Measurements from ENCODE around the gene GNAL. TPM values are rescaled to one million over a fixed set of nuclear protein-coding genes. Genes with fewer than 3 reads are reported as not detected.

Gene GNAL
- total RNA-seq, 1 donor from 2014 or later, result 4.5 TPM

DNA sequence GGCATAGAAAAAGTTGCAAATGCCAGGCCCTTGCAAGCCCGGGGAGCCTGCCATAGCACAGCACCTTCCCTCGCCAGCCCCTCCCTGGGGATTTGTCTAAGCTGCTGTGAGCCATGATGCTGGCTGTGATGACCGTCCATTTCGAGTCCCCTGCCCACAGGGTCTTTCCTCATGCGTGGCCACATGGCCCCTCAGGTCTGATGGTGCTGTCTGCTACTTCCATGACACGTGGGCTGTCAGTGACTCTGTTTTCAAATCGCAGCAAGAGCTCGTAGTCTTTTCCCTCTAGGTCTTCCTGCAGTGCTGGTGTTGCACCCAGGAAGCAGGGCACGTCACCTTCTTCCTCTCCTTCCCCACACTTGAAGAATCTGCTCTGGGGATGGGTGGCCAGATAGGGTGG lies 15.5 kb upstream of the GNAL start:
- no peaks in the 10 kb centered on the region for H4K20me1 ChIP-seq (ENCODE audit: insufficient read depth, low read length)
- FAIRE-seq (no peak), DNase-seq (ENCODE audit: low read depth) (no peak)
- peaks cover 4% of the 10 kb centered on the region for H3K27me3 ChIP-seq (ENCODE audit: insufficient read depth, low read length)
- H3K36me3 Mint-ChIP-seq (ENCODE audit: low read depth, unreplicated experiment), result no peaks in the 10 kb centered on the region
- no peak overlapping the region for H2AFZ ChIP-seq (ENCODE audit: low read depth, low read length)
- no peak overlapping the region for H3K27ac ChIP-seq (ENCODE audit: low read depth, low read length)
- H3K27me3 Mint-ChIP-seq (ENCODE audit: low read depth, unreplicated experiment), result peaks cover 37% of the 10 kb centered on the region
- H3K9me3 Mint-ChIP-seq (ENCODE audit: unreplicated experiment), result no peaks in the 10 kb centered on the region
- H3K4me2 ChIP-seq (ENCODE audit: low read length), result no peak overlapping the region
- no peaks in the 10 kb centered on the region for H3K4me1 Mint-ChIP-seq (ENCODE audit: low read depth, unreplicated experiment)
- no peaks in the 10 kb centered on the region for H3K36me3 ChIP-seq (ENCODE audit: insufficient read depth, low read length)
- H3K4me1 ChIP-seq (ENCODE audit: insufficient read depth, low read length), result no peaks in the 10 kb centered on the region
- H3K79me2 ChIP-seq (ENCODE audit: insufficient read depth, low read length), result no peaks in the 10 kb centered on the region
- no peak for TF ChIP-seq EZH2 (IDR thresholded peaks at IDR 0.05; ENCODE audit: insufficient read depth, low read length)
- no peak for TF ChIP-seq CTCF (IDR thresholded peaks at IDR 0.05; ENCODE audit: insufficient read depth, low read depth, low read length)
- H3K4me3 Mint-ChIP-seq (ENCODE audit: unreplicated experiment), result no peak overlapping the region
- no peak overlapping the region for H3K9ac ChIP-seq (ENCODE audit: low read length)
- no peaks in the 10 kb centered on the region for H3K9me3 ChIP-seq (ENCODE audit: insufficient read depth, low read depth, low read length)
- H3K4me3 ChIP-seq (ENCODE audit: insufficient read depth, low read depth, low read length), result no peak overlapping the region
- no peak overlapping the region for H3K27ac Mint-ChIP-seq (ENCODE audit: unreplicated experiment)

- no peak overlapping the region for H3K27ac Mint-ChIP-seq (ENCODE audit: unreplicated experiment)
- H4K20me1 ChIP-seq (ENCODE audit: insufficient read depth, low read length), result no peaks in the 10 kb centered on the region
- no peak overlapping the region for H3K9ac ChIP-seq (ENCODE audit: low read length)
- H3K9me3 Mint-ChIP-seq (ENCODE audit: unreplicated experiment), result no peaks in the 10 kb centered on the region
- H3K36me3 Mint-ChIP-seq (ENCODE audit: low read depth, unreplicated experiment), result no peaks in the 10 kb centered on the region
- no peak overlapping the region for H3K4me3 ChIP-seq (ENCODE audit: insufficient read depth, low read depth, low read length)
- H3K27me3 Mint-ChIP-seq (ENCODE audit: low read depth, unreplicated experiment), result peaks cover 41% of the 10 kb centered on the region
- H3K4me2 ChIP-seq (ENCODE audit: low read length), result no peak overlapping the region
- FAIRE-seq (no peak), DNase-seq (ENCODE audit: low read depth) (no peak)
- H3K4me1 ChIP-seq (ENCODE audit: insufficient read depth, low read length), result no peaks in the 10 kb centered on the region
- H3K27ac ChIP-seq (ENCODE audit: low read depth, low read length), result no peak overlapping the region
- H3K36me3 ChIP-seq (ENCODE audit: insufficient read depth, low read length), result no peaks in the 10 kb centered on the region
- H2AFZ ChIP-seq (ENCODE audit: low read depth, low read length), result no peak overlapping the region
- H3K27me3 ChIP-seq (ENCODE audit: insufficient read depth, low read length), result peaks cover 4% of the 10 kb centered on the region
- H3K4me3 Mint-ChIP-seq (ENCODE audit: unreplicated experiment), result no peak overlapping the region
- no peaks in the 10 kb centered on the region for H3K9me3 ChIP-seq (ENCODE audit: insufficient read depth, low read depth, low read length)
- no peaks in the 10 kb centered on the region for H3K79me2 ChIP-seq (ENCODE audit: insufficient read depth, low read length)
- no peak for TF ChIP-seq CTCF (IDR thresholded peaks at IDR 0.05; ENCODE audit: insufficient read depth, low read depth, low read length)
- no peak for TF ChIP-seq EZH2 (IDR thresholded peaks at IDR 0.05; ENCODE audit: insufficient read depth, low read length)
- no peaks in the 10 kb centered on the region for H3K4me1 Mint-ChIP-seq (ENCODE audit: low read depth, unreplicated experiment)
These were observed 14.9 kb upstream of the GNAL start for GRCh38 chr18:11674119-11674518.

- DNase-seq (ENCODE audit: low read depth) (no peak), FAIRE-seq (no peak)
- Histone ChIP-seq H4K20me1 (ENCODE audit: insufficient read depth, low read length) (no peaks in the 10 kb centered on the region), H3K9ac (ENCODE audit: low read length) (no peak overlapping the region), H2AFZ (ENCODE audit: low read depth, low read length) (no peak overlapping the region), H3K36me3 (ENCODE audit: insufficient read depth, low read length) (no peaks in the 10 kb centered on the region), H3K27ac (ENCODE audit: low read depth, low read length) (no peak overlapping the region), H3K27me3 (ENCODE audit: insufficient read depth, low read length) (peaks cover 4% of the 10 kb centered on the region), H3K4me2 (ENCODE audit: low read length) (no peak overlapping the region), H3K79me2 (ENCODE audit: insufficient read depth, low read length) (no peaks in the 10 kb centered on the region), H3K4me3 (ENCODE audit: insufficient read depth, low read depth, low read length) (no peak overlapping the region), H3K9me3 (ENCODE audit: insufficient read depth, low read depth, low read length) (no peaks in the 10 kb centered on the region), H3K4me1 (ENCODE audit: insufficient read depth, low read length) (no peaks in the 10 kb centered on the region)
- Mint-ChIP-seq H3K27ac (ENCODE audit: unreplicated experiment) (no peak overlapping the region), H3K4me1 (ENCODE audit: low read depth, unreplicated experiment) (no peaks in the 10 kb centered on the region), H3K9me3 (ENCODE audit: unreplicated experiment) (no peaks in the 10 kb centered on the region), H3K4me3 (ENCODE audit: unreplicated experiment) (no peak overlapping the region), H3K27me3 (ENCODE audit: low read depth, unreplicated experiment) (peaks cover 33% of the 10 kb centered on the region), H3K36me3 (ENCODE audit: low read depth, unreplicated experiment) (no peaks in the 10 kb centered on the region)
- TF ChIP-seq CTCF (IDR thresholded peaks at IDR 0.05; ENCODE audit: insufficient read depth, low read depth, low read length), result no peak
- TF ChIP-seq EZH2 (IDR thresholded peaks at IDR 0.05; ENCODE audit: insufficient read depth, low read length), result no peak
These were observed 12.7 kb upstream of the GNAL start for GRCh38 chr18:11676386-11676785.
